ENCODE measurements around the gene CHRM2. TPM values are rescaled to one million over a fixed set of nuclear protein-coding genes. Genes with fewer than 3 reads are reported as not detected.

CHRM2 gene
- total and polyA plus RNA-seq, 2 experiments from 2014 or later: 0.21 to 0.35 TPM

DNA sequence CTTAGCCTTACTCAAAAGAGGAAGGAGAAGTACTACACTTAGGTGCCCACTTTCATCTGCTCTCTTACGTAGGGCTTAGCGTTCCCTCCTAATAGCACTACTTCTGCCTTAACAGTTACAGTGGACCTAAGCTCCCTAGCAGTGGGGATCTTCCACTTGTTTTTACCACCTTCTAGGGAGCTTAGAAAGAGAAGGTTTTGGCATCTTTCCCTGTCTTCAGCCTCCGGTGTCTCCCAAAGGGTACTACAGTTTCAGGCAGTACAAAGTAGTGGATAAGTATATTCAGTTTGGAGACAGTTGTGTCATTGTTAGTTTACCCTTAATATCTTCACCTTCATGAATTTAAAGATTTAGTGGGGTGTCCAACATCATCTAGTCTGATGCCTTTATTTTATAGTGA is 14.6 kb downstream of the CHRM2 start:
- no peak overlapping the region for H3K4me3 ChIP-seq
- H3K36me3 ChIP-seq (ENCODE audit: insufficient read depth): no peaks in the 10 kb centered on the region
- no peak overlapping the region for H3K27ac ChIP-seq (ENCODE audit: low read depth)
- H3K27ac Mint-ChIP-seq: no peak overlapping the region
- no peak overlapping the region for H3K4me3 Mint-ChIP-seq
- DNase-seq (ENCODE audit: low spot score) (peak; percentile 27), ATAC-seq (peak; percentile 87)
- H3K79me2 ChIP-seq (replicated peaks; ENCODE audit: insufficient read depth): no peaks in the 10 kb centered on the region
- H3K9me3 Mint-ChIP-seq: no peaks in the 10 kb centered on the region
- H3K4me2 ChIP-seq: no peak overlapping the region
- peaks cover 28% of the 10 kb centered on the region for H3K4me1 ChIP-seq (ENCODE audit: insufficient read depth)
- TF ChIP-seq JUNB (IDR thresholded peaks at IDR 0.05; ENCODE audit: unreplicated experiment) (no peak), NANOG (IDR thresholded peaks at IDR 0.05; ENCODE audit: borderline replicate concordance) (no peak), CREB1 (CRISPR knock-in tag; IDR thresholded peaks at IDR 0.05; ENCODE audit: low read depth) (no peak), ZNF114 (CRISPR knock-in tag; IDR thresholded peaks at IDR 0.05) (no peak), EZH2phosphoT487 (IDR thresholded peaks at IDR 0.05; ENCODE audit: unreplicated experiment) (no peak), POLR2AphosphoS5 (IDR thresholded peaks at IDR 0.05; ENCODE audit: low read depth) (no peak), EZH2 (IDR thresholded peaks at IDR 0.05; ENCODE audit: low read depth, unreplicated experiment) (no peak), STAT1 (IDR thresholded peaks at IDR 0.05; ENCODE audit: unreplicated experiment) (no peak), ZNF331 (CRISPR knock-in tag; IDR thresholded peaks at IDR 0.05; ENCODE audit: low read depth) (no peak)
- TF ChIP-seq, protein P1, sequence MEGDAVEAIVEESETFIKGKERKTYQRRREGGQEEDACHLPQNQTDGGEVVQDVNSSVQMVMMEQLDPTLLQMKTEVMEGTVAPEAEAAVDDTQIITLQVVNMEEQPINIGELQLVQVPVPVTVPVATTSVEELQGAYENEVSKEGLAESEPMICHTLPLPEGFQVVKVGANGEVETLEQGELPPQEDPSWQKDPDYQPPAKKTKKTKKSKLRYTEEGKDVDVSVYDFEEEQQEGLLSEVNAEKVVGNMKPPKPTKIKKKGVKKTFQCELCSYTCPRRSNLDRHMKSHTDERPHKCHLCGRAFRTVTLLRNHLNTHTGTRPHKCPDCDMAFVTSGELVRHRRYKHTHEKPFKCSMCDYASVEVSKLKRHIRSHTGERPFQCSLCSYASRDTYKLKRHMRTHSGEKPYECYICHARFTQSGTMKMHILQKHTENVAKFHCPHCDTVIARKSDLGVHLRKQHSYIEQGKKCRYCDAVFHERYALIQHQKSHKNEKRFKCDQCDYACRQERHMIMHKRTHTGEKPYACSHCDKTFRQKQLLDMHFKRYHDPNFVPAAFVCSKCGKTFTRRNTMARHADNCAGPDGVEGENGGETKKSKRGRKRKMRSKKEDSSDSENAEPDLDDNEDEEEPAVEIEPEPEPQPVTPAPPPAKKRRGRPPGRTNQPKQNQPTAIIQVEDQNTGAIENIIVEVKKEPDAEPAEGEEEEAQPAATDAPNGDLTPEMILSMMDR (conservative IDR thresholded peaks at IDR 0.05; ENCODE audit: low read depth in 2 of 2): no peak; a peak in 1 of 4 replicates
- TF ChIP-seq, protein P2, sequence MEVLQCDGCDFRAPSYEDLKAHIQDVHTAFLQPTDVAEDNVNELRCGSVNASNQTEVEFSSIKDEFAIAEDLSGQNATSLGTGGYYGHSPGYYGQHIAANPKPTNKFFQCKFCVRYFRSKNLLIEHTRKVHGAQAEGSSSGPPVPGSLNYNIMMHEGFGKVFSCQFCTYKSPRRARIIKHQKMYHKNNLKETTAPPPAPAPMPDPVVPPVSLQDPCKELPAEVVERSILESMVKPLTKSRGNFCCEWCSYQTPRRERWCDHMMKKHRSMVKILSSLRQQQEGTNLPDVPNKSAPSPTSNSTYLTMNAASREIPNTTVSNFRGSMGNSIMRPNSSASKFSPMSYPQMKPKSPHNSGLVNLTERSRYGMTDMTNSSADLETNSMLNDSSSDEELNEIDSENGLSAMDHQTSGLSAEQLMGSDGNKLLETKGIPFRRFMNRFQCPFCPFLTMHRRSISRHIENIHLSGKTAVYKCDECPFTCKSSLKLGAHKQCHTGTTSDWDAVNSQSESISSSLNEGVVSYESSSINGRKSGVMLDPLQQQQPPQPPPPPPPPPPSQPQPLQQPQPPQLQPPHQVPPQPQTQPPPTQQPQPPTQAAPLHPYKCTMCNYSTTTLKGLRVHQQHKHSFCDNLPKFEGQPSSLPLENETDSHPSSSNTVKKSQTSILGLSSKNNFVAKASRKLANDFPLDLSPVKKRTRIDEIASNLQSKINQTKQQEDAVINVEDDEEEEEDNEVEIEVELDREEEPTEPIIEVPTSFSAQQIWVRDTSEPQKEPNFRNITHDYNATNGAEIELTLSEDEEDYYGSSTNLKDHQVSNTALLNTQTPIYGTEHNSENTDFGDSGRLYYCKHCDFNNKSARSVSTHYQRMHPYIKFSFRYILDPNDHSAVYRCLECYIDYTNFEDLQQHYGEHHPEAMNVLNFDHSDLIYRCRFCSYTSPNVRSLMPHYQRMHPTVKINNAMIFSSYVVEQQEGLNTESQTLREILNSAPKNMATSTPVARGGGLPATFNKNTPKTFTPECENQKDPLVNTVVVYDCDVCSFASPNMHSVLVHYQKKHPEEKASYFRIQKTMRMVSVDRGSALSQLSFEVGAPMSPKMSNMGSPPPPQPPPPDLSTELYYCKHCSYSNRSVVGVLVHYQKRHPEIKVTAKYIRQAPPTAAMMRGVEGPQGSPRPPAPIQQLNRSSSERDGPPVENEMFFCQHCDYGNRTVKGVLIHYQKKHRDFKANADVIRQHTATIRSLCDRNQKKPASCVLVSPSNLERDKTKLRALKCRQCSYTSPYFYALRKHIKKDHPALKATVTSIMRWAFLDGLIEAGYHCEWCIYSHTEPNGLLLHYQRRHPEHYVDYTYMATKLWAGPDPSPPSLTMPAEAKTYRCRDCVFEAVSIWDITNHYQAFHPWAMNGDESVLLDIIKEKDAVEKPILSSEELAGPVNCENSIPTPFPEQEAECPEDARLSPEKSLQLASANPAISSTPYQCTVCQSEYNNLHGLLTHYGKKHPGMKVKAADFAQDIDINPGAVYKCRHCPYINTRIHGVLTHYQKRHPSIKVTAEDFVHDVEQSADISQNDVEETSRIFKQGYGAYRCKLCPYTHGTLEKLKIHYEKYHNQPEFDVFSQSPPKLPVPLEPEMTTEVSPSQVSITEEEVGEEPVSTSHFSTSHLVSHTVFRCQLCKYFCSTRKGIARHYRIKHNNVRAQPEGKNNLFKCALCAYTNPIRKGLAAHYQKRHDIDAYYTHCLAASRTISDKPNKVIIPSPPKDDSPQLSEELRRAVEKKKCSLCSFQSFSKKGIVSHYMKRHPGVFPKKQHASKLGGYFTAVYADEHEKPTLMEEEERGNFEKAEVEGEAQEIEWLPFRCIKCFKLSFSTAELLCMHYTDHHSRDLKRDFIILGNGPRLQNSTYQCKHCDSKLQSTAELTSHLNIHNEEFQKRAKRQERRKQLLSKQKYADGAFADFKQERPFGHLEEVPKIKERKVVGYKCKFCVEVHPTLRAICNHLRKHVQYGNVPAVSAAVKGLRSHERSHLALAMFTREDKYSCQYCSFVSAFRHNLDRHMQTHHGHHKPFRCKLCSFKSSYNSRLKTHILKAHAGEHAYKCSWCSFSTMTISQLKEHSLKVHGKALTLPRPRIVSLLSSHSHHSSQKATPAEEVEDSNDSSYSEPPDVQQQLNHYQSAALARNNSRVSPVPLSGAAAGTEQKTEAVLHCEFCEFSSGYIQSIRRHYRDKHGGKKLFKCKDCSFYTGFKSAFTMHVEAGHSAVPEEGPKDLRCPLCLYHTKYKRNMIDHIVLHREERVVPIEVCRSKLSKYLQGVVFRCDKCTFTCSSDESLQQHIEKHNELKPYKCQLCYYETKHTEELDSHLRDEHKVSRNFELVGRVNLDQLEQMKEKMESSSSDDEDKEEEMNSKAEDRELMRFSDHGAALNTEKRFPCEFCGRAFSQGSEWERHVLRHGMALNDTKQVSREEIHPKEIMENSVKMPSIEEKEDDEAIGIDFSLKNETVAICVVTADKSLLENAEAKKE (CRISPR knock-in tag; IDR thresholded peaks at IDR 0.05): no peak
- TF ChIP-seq, protein P3, sequence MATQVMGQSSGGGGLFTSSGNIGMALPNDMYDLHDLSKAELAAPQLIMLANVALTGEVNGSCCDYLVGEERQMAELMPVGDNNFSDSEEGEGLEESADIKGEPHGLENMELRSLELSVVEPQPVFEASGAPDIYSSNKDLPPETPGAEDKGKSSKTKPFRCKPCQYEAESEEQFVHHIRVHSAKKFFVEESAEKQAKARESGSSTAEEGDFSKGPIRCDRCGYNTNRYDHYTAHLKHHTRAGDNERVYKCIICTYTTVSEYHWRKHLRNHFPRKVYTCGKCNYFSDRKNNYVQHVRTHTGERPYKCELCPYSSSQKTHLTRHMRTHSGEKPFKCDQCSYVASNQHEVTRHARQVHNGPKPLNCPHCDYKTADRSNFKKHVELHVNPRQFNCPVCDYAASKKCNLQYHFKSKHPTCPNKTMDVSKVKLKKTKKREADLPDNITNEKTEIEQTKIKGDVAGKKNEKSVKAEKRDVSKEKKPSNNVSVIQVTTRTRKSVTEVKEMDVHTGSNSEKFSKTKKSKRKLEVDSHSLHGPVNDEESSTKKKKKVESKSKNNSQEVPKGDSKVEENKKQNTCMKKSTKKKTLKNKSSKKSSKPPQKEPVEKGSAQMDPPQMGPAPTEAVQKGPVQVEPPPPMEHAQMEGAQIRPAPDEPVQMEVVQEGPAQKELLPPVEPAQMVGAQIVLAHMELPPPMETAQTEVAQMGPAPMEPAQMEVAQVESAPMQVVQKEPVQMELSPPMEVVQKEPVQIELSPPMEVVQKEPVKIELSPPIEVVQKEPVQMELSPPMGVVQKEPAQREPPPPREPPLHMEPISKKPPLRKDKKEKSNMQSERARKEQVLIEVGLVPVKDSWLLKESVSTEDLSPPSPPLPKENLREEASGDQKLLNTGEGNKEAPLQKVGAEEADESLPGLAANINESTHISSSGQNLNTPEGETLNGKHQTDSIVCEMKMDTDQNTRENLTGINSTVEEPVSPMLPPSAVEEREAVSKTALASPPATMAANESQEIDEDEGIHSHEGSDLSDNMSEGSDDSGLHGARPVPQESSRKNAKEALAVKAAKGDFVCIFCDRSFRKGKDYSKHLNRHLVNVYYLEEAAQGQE (IDR thresholded peaks at IDR 0.05; ENCODE audit: unreplicated experiment): no peak
- TF ChIP-seq, protein P4, sequence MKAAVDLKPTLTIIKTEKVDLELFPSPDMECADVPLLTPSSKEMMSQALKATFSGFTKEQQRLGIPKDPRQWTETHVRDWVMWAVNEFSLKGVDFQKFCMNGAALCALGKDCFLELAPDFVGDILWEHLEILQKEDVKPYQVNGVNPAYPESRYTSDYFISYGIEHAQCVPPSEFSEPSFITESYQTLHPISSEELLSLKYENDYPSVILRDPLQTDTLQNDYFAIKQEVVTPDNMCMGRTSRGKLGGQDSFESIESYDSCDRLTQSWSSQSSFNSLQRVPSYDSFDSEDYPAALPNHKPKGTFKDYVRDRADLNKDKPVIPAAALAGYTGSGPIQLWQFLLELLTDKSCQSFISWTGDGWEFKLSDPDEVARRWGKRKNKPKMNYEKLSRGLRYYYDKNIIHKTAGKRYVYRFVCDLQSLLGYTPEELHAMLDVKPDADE (IDR thresholded peaks at IDR 0.05): no peak
- no peaks in the 10 kb centered on the region for H3K27me3 Mint-ChIP-seq (ENCODE audit: insufficient read depth, low read depth, poor library complexity)
- no peak overlapping the region for H2AFZ ChIP-seq
- H3K4me1 Mint-ChIP-seq: peaks cover 40% of the 10 kb centered on the region
- H3F3A ChIP-seq (replicated peaks; ENCODE audit: low read depth): no peaks in the 10 kb centered on the region
- no peaks in the 10 kb centered on the region for H3K9me2 ChIP-seq (ENCODE audit: insufficient read depth)
- no peaks in the 10 kb centered on the region for H4K20me1 ChIP-seq (replicated peaks; ENCODE audit: insufficient read depth)
- no peaks in the 10 kb centered on the region for H3K27me3 ChIP-seq (ENCODE audit: insufficient read depth)
- H3K36me3 Mint-ChIP-seq (ENCODE audit: low read depth): no peaks in the 10 kb centered on the region
